Measurements from ENCODE around the gene CDH11.

- TF ChIP-seq POLR2AphosphoS5 (IDR thresholded peaks at IDR 0.05; ENCODE audit: low read depth, low read length) (no peak), REST (IDR thresholded peaks at IDR 0.05; ENCODE audit: insufficient read depth in 1 of 2, low read depth in 2 of 2, low read length in 2 of 2) (no peak), TAF1 (IDR thresholded peaks at IDR 0.05; ENCODE audit: borderline replicate concordance, insufficient read depth, low read length) (no peak), SIN3A (IDR thresholded peaks at IDR 0.05; ENCODE audit: borderline replicate concordance, insufficient read depth, low read length) (no peak)
These were observed 72.2 kb downstream of the CDH11 start for GRCh38 chr16:65049679-65050078.

Data from PFSK-1 (cell line).